Measurements from ENCODE around the gene ARMCX1. TPM values are rescaled to one million over a fixed set of nuclear protein-coding genes. Genes with fewer than 3 reads are reported as not detected.

The ARMCX1 gene
- polyA plus RNA-seq, 3 donors: 1.4 to 3.4 (median 1.6) TPM

- H4K20me1 ChIP-seq (ENCODE audit: insufficient read depth, low read length): no peaks in the 10 kb centered on the region
- peak overlapping the region; percentile 42 to 76 for H3K27ac ChIP-seq (ENCODE audit: low read depth in 1 of 2, low read length in 2 of 2)
- WGBS (ENCODE audit: insufficient coverage): 6% methylated on average over 7 of the region's 26 CpGs
- H3K36me3 Mint-ChIP-seq: peaks cover 10 to 12% of the 10 kb centered on the region in 2 donors
- peak overlapping the region; percentile 78 for H2AFZ ChIP-seq (ENCODE audit: insufficient read depth, low read depth, low read length, poor library complexity, severe bottlenecking)
- H3K4me2 ChIP-seq (replicated peaks; ENCODE audit: extremely low read depth, low read length, poor library complexity, severe bottlenecking): peak overlapping the region; percentile 78
- peak; percentile 3 to 29 (median 5) for DNase-seq
- peak overlapping the region; percentile 77 to 91 (median 85) for H3K27ac Mint-ChIP-seq
- no peaks in the 10 kb centered on the region for H3K79me2 ChIP-seq (ENCODE audit: insufficient read depth, low read length)
- peaks cover 11% of the 10 kb centered on the region for H3K4me1 Mint-ChIP-seq
- H3K4me3 Mint-ChIP-seq: peak overlapping the region; percentile 81 to 92
- peaks cover 0 to 3% of the 10 kb centered on the region in 2 donors for H3K36me3 ChIP-seq (replicated peaks in 1 of 2; ENCODE audit: control insufficient read depth in 1 of 2, insufficient read depth in 2 of 2, low read length in 2 of 2)
- H3K4me1 ChIP-seq (ENCODE audit: control insufficient read depth in 1 of 2, insufficient read depth in 2 of 2, low read length in 2 of 2): peaks cover 2 to 13% of the 10 kb centered on the region in 2 donors
- H3K9ac ChIP-seq (ENCODE audit: insufficient read depth, low read length, poor library complexity, severe bottlenecking): peak overlapping the region; percentile 66
- intact Hi-C loops (cut with micrococcal nuclease): no loop called here
- H3K27me3 ChIP-seq (ENCODE audit: control insufficient read depth in 2 of 2, insufficient read depth in 2 of 2, low read length in 2 of 2): no peaks in the 10 kb centered on the region
- no peak for TF ChIP-seq CTCF (IDR thresholded peaks at IDR 0.05)
- peak overlapping the region; percentile 37 to 69 (median 51) for H3K4me3 ChIP-seq (replicated peaks in 1 of 3; ENCODE audit: low read depth in 2 of 3, low read length in 3 of 3)
- H3K9me3 ChIP-seq (replicated peaks in 1 of 2; ENCODE audit: control insufficient read depth in 1 of 2, insufficient read depth in 1 of 2, low read length in 2 of 2): no peaks in the 10 kb centered on the region
- peaks cover 0 to 9% (median 0%) of the 10 kb centered on the region in 7 donors for H3K9me3 Mint-ChIP-seq
- peaks cover 0 to 2% (median 0%) of the 10 kb centered on the region in 3 donors for H3K27me3 Mint-ChIP-seq (ENCODE audit: low read depth in 3 of 3)
These were observed 518 bp downstream of the ARMCX1 start for GRCh38 chrX:101550751-101551379.

GRCh38 chrX:101551380-101551767, 1.0 kb downstream of the ARMCX1 start:
- peak overlapping the region; percentile 81 to 92 for H3K4me3 Mint-ChIP-seq
- no CpG with 5 or more reads among the region's 10 CpGs for WGBS (ENCODE audit: insufficient coverage)

More at GRCh38 chrX:101551380-101551767, 1.0 kb downstream of the ARMCX1 start:
- H3K9ac ChIP-seq (ENCODE audit: insufficient read depth, low read length, poor library complexity, severe bottlenecking): peak overlapping the region; percentile 66
- peaks cover 11% of the 10 kb centered on the region for H3K4me1 Mint-ChIP-seq
- H3K4me1 ChIP-seq (ENCODE audit: control insufficient read depth in 1 of 2, insufficient read depth in 2 of 2, low read length in 2 of 2): peaks cover 2 to 13% of the 10 kb centered on the region in 2 donors
- no peaks in the 10 kb centered on the region for H4K20me1 ChIP-seq (ENCODE audit: insufficient read depth, low read length)
- peak overlapping the region; percentile 78 for H3K4me2 ChIP-seq (replicated peaks; ENCODE audit: extremely low read depth, low read length, poor library complexity, severe bottlenecking)
- H3K9me3 Mint-ChIP-seq: peaks cover 0 to 9% (median 0%) of the 10 kb centered on the region in 7 donors
- H3K79me2 ChIP-seq (ENCODE audit: insufficient read depth, low read length): no peaks in the 10 kb centered on the region
- H3K9me3 ChIP-seq (replicated peaks in 1 of 2; ENCODE audit: control insufficient read depth in 1 of 2, insufficient read depth in 1 of 2, low read length in 2 of 2): no peaks in the 10 kb centered on the region
- no peaks in the 10 kb centered on the region for H3K27me3 ChIP-seq (ENCODE audit: control insufficient read depth in 2 of 2, insufficient read depth in 2 of 2, low read length in 2 of 2)
- peak overlapping the region in 1 of 2 donors; percentile 76 for H3K27ac ChIP-seq (ENCODE audit: low read depth in 1 of 2, low read length in 2 of 2)
- H3K27ac Mint-ChIP-seq: peak overlapping the region in 3 of 7 donors; percentile 53 to 91 (median 63)
- TF ChIP-seq CTCF (IDR thresholded peaks at IDR 0.05): no peak
- peaks cover 0 to 2% (median 0%) of the 10 kb centered on the region in 3 donors for H3K27me3 Mint-ChIP-seq (ENCODE audit: low read depth in 3 of 3)
- H3K36me3 Mint-ChIP-seq: peaks cover 10 to 12% of the 10 kb centered on the region in 2 donors
- H2AFZ ChIP-seq (ENCODE audit: insufficient read depth, low read depth, low read length, poor library complexity, severe bottlenecking): peak overlapping the region; percentile 78
- H3K36me3 ChIP-seq (replicated peaks in 1 of 2; ENCODE audit: control insufficient read depth in 1 of 2, insufficient read depth in 2 of 2, low read length in 2 of 2): peaks cover 0 to 3% of the 10 kb centered on the region in 2 donors
- no peak for DNase-seq
- H3K4me3 ChIP-seq (replicated peaks in 1 of 3; ENCODE audit: low read depth in 2 of 3, low read length in 3 of 3): peak overlapping the region; percentile 37 to 69 (median 51)
- intact Hi-C loops (cut with micrococcal nuclease): no loop called here
